ENCODE measurements around the gene CLDN10. TPM values are rescaled to one million over a fixed set of nuclear protein-coding genes. Genes with fewer than 3 reads are reported as not detected.

Gene CLDN10
- total RNA-seq, 1 experiment from 2014 or later = not detected

DNA sequence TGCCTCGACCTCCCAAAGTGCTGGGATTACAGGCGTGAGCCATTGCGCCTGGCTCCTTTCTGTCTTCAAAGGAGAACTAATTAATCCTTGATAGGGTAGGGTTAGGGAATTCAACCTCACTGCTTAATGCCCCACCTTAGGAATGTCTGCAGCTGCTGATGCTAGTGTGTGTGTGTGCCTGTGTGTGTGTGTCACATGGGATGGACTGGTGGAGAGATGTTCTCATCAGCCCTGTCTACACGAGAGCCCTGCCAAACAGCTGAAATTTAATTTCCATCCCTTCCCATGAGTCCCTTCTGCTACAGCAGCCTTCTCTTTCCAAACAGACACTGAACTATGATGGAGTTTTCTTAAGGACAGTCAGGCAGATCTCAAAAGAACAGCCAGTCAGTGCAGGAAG, 46.5 kb upstream of the CLDN10 start:
- Histone ChIP-seq H3K4me1 (no peaks in the 10 kb centered on the region), H3K9me3 (no peaks in the 10 kb centered on the region; the same call in 1 of the 2 replicates), H3K36me3 (ENCODE audit: control insufficient read depth, insufficient read depth, low read length) (no peaks in the 10 kb centered on the region), H3K4me3 (ENCODE audit: low read depth, low read length) (no peak overlapping the region), H3K27me3 (replicated peaks; ENCODE audit: control insufficient read depth, insufficient read depth, low read length) (no peaks in the 10 kb centered on the region)
- peaks cover 13% of the 10 kb centered on the region for H3K9me3 Mint-ChIP-seq (ENCODE audit: unreplicated experiment)
- POLR2A ChIA-PET = no interaction called here
- intact Hi-C loops (cut with micrococcal nuclease; ENCODE audit: unreplicated experiment) = no loop called here
- no peaks in the 10 kb centered on the region for H3K27me3 Mint-ChIP-seq (ENCODE audit: insufficient read depth, unreplicated experiment)
- H3K4me3 Mint-ChIP-seq (ENCODE audit: unreplicated experiment) = no peak overlapping the region
- CTCF ChIA-PET = no interaction called here
- no TSS peak for BruUV-seq (replicated peaks)
- TF ChIP-seq, protein P1, sequence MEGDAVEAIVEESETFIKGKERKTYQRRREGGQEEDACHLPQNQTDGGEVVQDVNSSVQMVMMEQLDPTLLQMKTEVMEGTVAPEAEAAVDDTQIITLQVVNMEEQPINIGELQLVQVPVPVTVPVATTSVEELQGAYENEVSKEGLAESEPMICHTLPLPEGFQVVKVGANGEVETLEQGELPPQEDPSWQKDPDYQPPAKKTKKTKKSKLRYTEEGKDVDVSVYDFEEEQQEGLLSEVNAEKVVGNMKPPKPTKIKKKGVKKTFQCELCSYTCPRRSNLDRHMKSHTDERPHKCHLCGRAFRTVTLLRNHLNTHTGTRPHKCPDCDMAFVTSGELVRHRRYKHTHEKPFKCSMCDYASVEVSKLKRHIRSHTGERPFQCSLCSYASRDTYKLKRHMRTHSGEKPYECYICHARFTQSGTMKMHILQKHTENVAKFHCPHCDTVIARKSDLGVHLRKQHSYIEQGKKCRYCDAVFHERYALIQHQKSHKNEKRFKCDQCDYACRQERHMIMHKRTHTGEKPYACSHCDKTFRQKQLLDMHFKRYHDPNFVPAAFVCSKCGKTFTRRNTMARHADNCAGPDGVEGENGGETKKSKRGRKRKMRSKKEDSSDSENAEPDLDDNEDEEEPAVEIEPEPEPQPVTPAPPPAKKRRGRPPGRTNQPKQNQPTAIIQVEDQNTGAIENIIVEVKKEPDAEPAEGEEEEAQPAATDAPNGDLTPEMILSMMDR (IDR thresholded peaks at IDR 0.05; ENCODE audit: insufficient read depth in 1 of 2, low read depth in 1 of 2, low read length in 1 of 2, severe bottlenecking in 1 of 2, unreplicated experiment in 1 of 2) = no peak
- no peak for DNase-seq
- H3K36me3 Mint-ChIP-seq (ENCODE audit: insufficient read depth, unreplicated experiment) = no peaks in the 10 kb centered on the region
- H3K27ac Mint-ChIP-seq (ENCODE audit: unreplicated experiment) = no peak overlapping the region
- H3K4me1 Mint-ChIP-seq (ENCODE audit: low read depth, unreplicated experiment) = no peaks in the 10 kb centered on the region

DNA sequence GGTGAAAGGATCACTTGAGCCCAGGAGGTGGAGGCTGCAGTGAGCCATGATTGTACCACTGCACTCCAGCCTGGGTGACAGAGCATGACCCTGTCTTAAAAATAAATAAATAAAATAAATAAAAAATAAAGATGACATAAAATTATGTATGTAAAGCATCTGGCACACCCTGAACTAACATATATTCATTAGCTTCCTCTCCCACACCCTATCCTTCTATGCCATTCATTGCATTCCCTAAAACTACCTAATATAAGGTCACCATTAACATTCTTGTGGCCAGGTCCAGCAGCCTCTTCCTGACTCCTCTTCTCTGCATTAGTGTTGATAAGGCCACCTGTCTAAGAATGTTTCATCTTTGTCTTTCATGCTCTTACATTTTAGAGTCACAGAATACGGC, 44.5 kb upstream of the CLDN10 start:
- CTCF ChIA-PET = no interaction called here
- Mint-ChIP-seq H3K27me3 (ENCODE audit: insufficient read depth, unreplicated experiment) (no peaks in the 10 kb centered on the region), H3K9me3 (ENCODE audit: unreplicated experiment) (no peaks in the 10 kb centered on the region), H3K36me3 (ENCODE audit: insufficient read depth, unreplicated experiment) (no peaks in the 10 kb centered on the region), H3K27ac (ENCODE audit: unreplicated experiment) (no peak overlapping the region), H3K4me1 (ENCODE audit: low read depth, unreplicated experiment) (no peaks in the 10 kb centered on the region), H3K4me3 (ENCODE audit: unreplicated experiment) (no peak overlapping the region)
- Histone ChIP-seq H3K9me3 (no peaks in the 10 kb centered on the region), H3K27me3 (replicated peaks; ENCODE audit: control insufficient read depth, insufficient read depth, low read length) (no peaks in the 10 kb centered on the region), H3K4me3 (ENCODE audit: low read depth, low read length) (no peak overlapping the region), H3K4me1 (no peaks in the 10 kb centered on the region), H3K36me3 (ENCODE audit: control insufficient read depth, insufficient read depth, low read length) (no peaks in the 10 kb centered on the region)
- no TSS peak for BruUV-seq (replicated peaks)
- DNase-seq = no peak
- intact Hi-C loops (cut with micrococcal nuclease; ENCODE audit: unreplicated experiment) = no loop called here
- TF ChIP-seq, protein P1 (IDR thresholded peaks at IDR 0.05; ENCODE audit: insufficient read depth in 1 of 2, low read depth in 1 of 2, low read length in 1 of 2, severe bottlenecking in 1 of 2, unreplicated experiment in 1 of 2) = no peak
- POLR2A ChIA-PET = no interaction called here

DNA sequence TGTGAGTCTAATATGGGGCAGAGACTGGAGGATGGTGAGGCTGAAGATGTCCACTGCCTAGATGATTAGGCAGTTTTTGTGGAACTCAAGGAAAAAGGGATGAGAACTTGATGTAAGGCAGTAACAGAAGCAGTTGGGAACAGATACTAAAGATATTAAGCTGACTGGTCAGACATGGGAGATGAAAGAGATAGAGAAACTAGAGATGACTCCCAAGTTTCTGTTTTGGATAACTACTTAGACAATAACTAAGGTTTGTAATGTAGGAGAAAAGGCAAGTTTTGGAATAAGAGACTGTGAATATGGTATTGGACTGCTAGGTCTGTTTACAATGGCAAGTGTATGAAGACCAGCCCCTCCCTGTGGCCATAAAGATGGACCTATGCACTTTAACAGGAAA, 43.5 kb upstream of the CLDN10 start:
- no TSS peak for BruUV-seq (replicated peaks)
- Mint-ChIP-seq H3K9me3 (ENCODE audit: unreplicated experiment) (no peaks in the 10 kb centered on the region), H3K27me3 (ENCODE audit: insufficient read depth, unreplicated experiment) (no peaks in the 10 kb centered on the region), H3K27ac (ENCODE audit: unreplicated experiment) (no peak overlapping the region), H3K36me3 (ENCODE audit: insufficient read depth, unreplicated experiment) (no peaks in the 10 kb centered on the region), H3K4me1 (ENCODE audit: low read depth, unreplicated experiment) (no peaks in the 10 kb centered on the region), H3K4me3 (ENCODE audit: unreplicated experiment) (no peak overlapping the region)
- Histone ChIP-seq H3K4me3 (ENCODE audit: low read depth, low read length) (no peak overlapping the region), H3K36me3 (ENCODE audit: control insufficient read depth, insufficient read depth, low read length) (no peaks in the 10 kb centered on the region), H3K4me1 (no peaks in the 10 kb centered on the region), H3K27me3 (replicated peaks; ENCODE audit: control insufficient read depth, insufficient read depth, low read length) (no peaks in the 10 kb centered on the region), H3K9me3 (no peaks in the 10 kb centered on the region)
- ChIA-PET POLR2A (no interaction called here), CTCF (no interaction called here)
- TF ChIP-seq, protein P1 (IDR thresholded peaks at IDR 0.05; ENCODE audit: insufficient read depth in 1 of 2, low read depth in 1 of 2, low read length in 1 of 2, severe bottlenecking in 1 of 2, unreplicated experiment in 1 of 2) = no peak
- intact Hi-C loops (cut with micrococcal nuclease; ENCODE audit: unreplicated experiment) = no loop called here
- DNase-seq = no peak
